Measurements from ENCODE around the gene DNTT.

The DNTT gene

DNA sequence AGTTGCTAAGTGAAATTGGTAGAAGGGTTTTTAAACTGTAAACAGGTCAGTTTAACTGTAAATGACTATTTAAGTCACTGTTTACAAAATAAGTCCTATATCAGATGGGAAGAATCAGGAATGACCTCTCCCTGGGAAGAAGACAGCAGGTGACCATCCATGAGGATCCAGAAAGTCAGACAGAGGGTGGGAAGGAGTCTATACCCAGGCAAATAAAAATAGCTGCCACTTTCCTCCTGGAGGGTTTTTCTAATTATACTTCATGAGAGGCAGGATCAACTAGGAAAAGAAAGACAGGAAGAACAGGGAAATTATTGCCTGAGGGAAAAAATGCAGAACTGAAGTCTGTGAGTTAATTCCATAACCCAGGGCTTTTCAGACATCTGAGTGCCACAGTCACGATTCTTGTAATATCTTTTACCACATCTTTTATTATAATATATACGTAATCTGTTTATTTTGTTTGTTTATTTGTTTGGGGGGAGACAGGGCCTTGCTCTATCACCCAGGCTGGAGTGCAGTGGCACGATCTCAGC is 7.0 kb downstream of the DNTT start:
- no peak for DNase-seq

DNA sequence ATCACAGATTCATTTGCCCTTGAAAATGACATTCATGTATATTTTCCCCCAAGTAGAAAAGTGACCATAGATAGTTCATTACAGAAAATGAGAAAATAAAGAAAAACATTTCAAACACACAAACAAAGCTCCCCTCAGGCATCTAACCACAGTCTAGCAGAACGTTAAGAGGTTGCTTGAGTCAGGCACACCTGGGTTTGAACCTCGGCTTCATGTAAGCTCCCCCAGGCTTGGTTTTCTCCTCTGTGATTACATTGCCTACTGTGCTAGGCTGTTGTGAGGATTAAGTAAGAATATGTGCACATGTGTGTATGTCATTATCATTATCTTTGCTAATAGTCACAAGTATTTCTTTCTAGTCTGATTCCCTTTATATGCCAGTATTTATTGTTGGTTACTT is 9.1 kb downstream of the DNTT start:
- no peak for DNase-seq

DNA sequence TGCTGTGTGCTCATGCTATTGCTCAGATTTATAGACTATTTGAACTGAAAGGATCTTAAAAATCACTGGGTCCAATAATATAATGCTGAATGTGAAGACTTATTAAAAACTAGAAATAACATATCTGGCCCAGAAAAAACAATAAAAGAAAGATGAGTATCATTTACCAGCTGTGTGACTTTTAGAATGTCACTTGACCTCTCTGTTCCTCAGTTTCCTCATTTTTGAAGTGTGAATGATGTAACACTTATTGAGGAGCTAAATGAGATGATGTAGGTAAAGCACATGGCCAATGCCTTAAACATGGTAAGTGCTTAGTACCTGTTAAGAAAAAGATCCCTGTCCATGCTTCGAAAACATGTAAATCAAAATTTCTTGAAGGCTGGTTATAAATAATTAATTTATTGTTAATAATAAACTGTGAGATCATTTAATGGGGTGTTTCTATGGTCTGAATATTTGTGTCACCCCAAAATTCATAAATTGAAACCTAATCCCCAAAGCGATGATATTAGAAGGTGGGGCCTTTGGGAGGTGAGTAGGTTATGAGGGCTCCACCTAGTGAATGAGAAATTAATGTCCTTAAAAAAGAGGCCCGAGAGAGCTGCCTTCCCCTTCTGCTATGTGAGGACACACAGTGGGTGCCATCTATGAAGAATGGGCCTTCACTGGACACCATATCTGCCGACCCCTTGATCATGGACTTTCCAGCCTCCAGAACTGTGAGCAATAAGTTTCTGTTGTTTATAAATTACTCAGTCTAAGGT is 13.0 kb downstream of the DNTT start:
- no peak for DNase-seq

DNA sequence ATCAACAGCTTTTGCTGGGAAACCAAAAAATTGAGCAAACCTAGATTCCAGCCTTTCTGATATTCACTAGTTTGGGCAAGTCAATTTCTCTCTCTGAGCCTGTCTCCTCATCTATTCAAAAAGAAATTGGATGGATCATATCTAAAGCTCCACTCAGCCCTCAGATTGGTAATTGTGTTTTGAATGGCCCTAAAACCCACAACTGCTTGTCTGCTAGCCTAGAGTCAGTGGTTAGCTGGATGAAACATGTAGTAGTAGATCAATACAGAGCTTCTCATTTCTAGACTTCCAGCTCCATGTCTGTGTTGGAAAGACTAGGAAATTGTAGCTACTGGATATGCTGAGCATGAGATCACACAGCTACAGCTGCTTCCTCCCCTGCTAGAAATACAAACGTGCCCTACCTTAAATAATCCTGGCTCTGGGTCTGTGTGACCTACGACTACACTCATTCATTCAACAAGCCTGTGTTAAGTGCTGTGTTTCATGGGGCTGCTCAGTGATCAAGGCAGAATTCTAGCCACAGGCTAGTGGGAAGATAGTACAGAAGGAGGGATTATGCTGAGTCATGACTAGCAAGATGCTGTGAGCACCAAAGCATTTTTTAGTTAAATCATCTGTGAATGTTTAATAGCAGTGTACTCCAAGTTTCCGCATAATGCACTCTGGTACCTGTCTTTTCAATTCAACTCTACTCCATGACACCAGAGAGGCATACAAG is 15.7 kb downstream of the DNTT start:
- DNase-seq: peak; percentile 5

DNA sequence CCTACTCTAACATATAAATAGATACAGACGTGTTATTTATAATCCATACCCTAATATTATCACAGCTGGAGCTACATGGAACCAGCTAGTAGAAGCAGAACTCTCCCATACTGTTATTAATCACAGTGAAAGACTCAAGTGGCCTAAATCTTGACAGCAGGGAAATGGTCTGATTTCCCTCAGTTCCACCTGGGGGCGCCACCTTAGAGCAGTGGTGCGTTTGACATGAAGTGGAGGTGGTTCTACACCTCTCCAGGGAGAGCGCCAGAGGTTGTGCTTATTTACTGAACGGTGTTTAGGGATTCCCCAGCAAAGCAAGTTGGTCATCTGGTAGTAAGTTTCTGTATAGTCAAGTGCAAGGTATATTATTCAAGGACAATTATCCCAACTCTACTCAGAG is 17.6 kb downstream of the DNTT start:
- no peak for DNase-seq

DNA sequence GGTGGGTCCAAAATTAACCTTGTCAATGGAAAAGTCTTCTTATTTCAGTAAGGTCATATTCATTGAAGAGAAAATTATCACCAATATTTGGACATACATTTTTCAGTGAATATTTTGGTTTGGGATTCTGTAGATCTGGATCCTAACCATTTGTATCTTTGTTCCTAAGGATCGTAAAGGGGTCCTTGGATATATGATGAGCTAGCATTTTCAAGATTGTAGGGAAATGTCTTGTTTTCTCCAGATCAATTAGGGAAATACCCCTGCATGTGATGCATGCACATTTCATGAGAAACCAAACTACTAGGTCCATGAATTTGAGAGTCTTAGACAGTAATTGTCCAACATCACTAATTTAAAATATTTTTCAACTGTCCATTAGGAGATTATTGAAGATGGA is 18.0 kb downstream of the DNTT start:
- no peak for DNase-seq

DNA sequence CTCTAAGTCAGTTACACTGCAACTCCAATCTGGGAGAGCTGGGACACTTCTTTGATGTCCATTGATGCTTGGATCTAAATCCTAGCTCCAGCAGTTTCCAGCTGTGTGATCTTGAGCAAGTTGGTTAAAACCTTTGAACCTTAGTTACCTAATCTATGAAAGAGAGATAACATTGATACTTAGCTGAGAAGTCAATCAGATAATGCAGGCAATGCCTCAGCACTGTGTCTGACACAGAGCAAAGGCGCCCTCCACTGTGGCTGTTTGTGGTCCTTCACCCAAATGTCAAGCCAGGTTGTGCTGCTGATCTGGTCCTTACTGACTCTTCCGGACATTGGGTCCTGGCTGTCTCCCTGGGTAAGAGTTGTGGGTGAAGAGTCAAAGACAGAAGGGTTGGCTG is 20.2 kb downstream of the DNTT start:
- DNase-seq: no peak

DNA sequence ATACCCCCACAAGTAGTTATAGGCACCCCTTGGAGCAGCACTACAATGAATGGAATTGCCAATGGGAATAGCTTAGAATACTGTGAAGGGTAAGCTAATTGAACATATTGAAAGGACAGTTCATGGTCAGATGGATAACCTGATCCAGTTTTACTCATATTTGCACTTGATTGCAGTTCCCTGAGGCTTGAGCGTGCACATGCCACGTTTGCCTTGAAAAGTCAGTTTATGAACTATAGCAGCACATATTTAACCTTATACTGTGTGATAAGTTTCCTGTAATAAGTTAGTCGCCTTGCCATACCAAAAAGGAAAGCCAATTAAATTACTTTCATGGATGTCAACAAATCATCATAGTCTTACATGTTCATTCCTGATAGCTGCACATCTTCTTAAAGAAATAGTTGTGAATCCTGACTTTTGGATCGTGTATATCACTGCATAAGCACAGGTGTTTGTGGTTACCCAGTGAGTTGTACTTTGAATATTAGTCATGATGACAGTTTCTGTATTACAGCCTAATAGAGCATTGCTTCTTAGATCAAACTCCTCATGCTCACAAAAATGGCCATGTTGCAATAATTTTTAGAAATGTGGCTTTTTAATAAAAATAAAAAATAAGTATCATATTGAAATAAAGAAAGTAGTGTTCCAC is 21.6 kb downstream of the DNTT start:
- DNase-seq: no peak

DNA sequence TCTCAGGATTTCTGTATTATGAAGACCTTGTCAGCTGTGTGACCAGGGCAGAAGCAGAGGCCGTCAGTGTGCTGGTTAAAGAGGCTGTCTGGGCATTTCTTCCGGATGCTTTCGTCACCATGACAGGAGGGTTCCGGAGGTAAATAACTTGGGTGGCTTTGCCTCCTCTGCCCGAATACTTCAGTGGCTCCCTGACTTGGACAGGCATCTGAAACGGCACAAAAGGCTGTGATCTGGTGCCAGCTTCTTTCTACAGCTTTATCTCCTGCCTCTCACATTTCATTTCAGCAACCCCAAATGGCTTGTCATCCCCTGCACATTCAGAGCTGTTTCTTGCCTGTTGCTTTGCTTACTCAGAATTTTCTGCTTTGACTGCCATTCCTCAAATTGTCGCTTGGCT is 23.2 kb downstream of the DNTT start:
- no peak for DNase-seq

DNA sequence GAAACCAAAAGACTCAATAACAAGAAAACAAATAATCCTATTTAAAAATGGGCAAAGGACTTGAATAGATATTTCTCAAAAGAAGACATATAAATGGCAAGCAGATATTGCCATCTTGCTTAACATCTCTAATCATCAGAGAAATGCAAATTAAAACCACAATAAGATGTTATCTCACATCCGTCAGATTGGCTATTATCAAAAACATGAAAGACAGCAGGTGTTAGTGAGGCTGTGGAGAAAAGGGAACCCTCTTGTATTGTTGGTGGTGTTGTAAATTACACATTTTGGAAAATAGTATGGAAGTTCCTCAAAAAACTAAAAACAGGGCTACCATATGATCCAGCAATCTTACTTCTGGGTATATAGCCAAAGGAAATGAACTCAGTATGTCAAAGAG is 28.9 kb downstream of the DNTT start:
- DNase-seq: no peak

DNA sequence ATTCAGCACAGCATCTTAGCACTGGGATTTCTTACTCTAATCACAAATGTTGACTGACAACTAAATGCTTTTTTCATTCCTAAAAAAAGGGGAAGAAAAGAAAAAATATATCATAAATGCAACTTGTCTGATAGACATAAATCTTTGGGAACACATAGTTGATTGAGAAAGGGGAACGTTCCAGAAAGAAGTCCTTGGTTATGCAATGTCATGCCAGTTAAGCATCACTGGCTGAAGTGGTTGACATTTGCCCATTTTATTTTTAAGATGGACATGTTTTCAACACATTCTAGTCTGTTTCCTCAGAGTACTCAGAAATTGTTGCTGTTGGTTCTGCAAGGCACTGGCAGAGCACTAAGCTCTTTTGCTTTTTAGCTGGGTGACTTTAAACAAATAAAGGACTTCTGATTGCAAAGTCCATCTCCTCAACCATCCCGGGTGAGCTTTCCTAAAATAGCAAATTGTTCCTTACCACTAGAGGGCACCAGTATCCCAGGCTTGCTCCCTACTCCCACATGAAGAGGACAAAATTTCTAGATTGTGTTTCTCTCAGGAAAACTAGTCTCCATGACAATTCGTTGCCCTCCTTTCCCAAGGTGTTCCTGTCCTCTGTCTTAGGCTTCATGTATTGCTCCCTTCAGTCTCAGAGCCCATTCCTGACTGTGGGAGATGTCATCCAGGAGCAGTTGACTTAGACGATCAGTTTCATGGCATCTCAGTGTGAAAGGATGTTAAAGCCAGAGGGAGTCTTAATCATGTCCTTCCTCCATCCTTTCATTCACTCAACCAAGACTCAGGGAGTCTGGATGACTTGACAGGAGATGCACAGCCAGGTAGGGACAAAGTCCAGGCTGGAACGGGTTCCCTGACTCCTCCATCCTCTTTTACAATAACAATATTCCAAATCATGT is 30.6 kb downstream of the DNTT start:
- DNase-seq: peak; percentile 22

DNA sequence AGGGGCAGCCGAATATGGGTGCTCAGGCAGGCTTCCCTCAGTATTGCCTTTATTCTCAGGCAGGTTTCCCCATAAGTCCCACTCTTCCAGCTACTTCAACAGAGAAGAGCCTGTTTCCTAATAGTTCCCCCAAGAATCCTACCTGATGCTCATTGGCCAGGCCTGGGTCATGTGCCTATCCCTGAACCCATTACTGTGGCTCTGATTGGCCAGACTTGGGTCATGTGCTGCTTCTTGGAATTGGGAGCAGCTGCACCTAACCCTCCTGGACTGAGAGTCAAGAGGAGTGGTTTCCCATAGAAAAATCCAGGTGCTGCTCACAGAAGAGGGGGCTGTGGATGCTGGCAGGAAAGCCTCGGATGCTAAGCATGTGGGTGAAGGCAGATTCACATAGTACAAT is 32.9 kb downstream of the DNTT start:
- DNase-seq: no peak

DNA sequence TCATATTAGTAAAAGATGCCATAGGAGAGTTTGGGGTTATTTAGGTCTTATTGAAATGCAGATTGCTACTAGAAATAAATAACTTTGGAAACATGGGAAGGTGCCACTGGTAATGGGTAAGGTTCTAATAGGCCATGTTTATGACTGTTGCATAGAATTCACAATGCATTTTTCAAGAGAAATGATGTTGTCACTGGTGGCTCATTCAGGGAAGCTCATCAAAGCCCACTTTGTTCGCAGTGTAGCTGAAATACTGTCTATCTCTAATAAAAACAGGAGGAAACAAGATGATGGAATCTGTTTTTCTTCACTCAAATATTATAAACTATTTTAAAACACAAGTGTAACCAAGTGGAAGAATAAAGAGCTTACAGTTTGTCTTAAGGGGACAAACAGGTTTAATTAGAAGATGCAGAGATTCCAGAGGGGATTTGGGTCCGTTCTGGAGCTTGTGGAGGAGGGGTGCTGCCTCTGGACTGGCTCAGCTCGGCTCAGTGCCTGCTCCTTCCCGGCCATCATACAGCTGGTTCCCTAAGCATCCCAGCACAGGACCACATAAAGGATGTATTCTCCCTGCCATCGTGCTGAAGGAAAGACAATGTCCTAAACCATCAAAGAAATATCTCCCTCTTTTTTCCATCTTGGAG is 34.2 kb downstream of the DNTT start:
- DNase-seq: no peak

DNA sequence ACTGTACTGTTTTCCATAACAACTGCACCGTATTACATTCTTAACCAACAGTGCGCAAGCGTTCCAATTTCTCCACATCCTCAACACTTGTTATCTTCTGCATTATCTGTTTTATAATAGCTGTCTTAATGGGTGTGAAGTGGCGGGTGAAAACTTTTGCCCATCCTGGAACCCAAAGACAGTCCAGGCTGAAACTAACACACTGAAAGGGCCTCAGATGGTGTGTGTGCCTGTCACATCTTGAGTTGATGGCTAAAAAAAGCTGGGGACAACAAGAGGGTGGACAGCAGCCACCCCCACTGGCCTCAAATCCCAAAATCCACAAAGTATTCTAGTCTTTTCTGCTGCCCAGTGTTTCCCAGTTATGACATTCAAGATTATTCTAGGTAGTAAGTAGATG is 35.1 kb downstream of the DNTT start:
- no peak for DNase-seq

DNA sequence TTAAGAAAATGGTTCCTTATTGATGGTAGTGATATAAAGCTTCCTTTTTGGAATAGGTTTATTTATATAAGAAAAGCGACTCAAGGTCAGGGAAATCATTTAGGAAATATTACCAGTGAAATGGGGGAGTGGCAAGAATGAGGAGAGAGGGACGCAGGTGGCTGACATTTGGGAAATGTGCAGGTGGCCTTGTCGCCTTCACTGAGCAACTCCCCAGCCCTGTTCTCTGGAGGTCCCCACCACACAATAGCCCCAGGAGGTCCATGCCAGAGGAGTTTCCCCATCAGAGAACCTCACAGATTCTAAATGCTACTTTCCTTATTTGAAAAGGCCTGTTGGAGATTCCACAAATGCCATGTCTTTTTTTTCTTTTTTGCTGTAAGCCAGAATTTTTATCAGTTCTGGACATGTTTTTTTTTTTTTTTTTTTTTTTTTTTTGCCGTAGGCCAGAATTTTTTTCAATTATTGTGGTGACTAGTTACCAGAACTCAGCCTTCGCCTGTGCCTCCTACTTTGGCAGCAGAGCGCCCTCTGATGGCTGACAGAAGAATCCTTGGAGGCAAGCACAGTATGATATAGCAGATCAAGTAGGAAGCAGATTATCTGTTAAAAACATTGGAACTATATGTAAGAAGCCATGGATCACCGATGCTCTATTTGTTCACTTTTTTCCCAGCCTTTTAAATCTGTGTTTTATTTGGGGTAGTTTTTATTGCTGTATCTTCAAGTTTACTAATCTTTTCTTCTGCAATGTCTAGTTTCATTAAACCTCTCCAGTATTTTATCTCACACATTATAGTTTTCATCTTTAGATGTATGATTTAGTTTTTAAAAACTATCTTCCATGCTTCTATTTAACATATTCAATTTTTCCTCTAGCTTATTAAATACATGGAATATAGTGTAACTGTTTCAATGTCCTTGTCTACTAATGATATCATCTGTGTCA is 36.0 kb downstream of the DNTT start:
- peak; percentile 65 for DNase-seq

DNA sequence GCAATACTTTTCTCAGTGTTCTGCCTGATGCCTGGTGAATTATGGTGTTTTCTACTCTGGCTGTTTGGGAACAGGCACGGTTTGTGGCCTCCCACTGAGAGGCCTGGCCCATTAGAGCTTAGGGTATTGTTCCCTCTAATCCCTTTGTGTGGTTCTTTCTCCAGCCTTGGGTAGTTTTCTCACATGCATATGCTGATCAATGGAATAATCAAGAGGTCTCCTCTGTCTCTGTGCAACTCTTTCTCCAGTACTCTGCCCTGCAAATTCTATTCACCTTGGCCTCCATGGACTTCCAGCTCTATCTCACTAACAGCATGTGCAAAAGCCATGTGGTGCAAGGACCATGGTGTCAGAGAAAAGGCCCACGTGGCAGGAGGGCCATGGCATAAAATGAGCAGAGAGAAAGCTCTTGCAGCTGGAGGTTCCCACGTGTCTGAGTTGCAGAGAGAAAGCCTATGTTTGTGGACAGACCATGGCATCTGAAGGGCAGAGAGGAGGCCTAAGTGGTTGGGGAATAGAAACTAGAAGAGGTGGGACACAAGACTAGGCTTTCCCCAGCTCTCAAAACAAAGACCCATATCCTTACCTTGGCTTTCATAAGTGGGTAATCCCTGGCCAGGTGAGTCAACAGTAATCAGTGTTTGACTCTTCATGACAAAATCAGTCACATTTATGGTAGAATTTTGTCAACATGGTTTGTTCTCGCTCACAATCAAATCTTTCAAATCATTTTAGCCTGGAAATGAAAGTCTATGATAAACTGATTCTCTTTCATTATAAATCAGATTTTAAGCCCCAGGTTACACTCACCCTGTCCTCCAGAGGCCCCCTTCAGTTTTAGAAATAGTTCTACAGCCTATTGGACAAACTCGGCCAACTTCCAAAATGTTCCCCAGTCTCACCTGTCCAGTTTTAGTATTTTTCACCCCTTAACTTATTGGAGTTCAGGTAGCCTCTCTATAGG is 37.3 kb downstream of the DNTT start:
- DNase-seq: no peak

DNA sequence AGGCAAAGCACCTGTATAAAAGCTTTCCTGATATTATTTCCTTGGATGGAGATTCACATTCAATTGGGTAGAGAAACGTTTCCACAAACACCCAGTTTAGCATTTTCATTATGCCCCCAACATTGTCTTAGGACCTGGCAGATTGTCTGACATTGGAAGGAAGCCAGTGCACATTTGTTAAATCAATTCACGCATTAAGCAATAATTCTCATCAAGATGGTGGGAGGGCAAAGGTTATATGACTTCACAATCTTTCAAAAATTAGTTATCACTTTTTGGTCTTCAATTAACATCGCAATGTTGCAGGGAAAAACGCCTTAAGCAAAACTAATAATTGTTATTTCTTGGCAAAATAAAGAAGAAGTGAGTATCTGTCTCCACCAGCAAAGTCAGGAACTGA is 38.2 kb downstream of the DNTT start:
- no peak for DNase-seq

DNA sequence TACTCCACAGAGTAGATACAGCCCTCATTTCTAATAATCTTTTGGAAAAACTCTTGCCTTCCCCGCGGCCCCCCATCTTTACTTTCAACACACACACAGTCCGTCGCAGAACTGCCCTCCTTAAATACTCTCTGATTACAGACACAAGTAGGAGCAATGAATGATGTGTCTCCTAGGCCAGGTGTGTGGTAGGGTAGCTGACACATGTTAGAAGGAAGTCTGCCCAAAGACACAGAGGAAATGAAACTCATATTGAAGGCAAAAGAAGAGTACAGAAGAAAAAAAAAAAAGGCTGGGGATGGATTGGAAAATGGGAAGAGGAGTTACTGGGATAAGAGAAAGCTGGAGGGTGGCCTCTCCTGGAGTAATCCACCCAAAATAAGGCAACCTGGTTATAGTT is 39.9 kb downstream of the DNTT start:
- DNase-seq: no peak

DNA sequence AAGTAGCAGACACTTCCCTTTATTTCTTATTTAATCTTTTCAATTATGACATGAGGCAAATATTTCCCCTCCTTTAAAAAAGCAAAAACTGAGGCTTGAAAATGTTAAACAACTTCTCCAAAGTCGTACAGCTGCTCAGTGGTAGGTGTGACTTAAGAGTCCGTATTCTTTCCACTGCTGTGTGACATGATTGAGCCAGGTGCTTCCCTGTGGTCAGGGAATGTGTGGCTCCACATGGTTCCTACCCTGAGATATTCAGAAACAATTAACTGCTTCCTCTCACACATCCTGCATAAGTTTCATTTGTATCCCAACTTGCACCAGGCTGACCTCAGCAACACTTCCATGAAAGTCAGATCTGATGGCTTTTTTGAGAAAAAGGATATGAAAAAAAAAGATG is 41.0 kb downstream of the DNTT start:
- no peak for DNase-seq

DNA sequence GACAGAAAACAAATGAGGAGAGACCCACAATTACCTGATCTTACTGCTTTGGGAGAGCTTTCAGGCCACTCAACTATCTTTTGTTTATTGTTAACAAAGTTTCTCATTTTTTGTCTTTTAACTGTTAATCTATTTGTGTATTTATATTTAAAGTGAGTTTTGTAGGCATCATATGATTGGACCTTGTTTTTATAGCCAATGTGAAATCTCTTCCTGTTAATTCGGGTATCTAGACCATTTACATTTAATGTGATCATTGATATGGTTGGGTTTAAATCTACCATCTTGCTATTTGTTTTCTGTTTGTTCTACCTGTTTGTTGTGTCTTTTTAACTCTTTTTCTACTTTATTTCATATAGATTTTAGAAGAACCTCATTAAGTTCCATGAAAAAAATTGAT is 42.1 kb downstream of the DNTT start:
- no peak for DNase-seq

All from NCI-H2171 treated with DMSO at 0.1 percent for 48 hours (cell line).